Activated CD8-positive, alpha-beta T cell treated with anti-CD3 and anti-CD28 coated beads for 36 hours (primary cell): Measurements from ENCODE around the gene LYRM1. TPM values are rescaled to one million over a fixed set of nuclear protein-coding genes. Genes with fewer than 3 reads are reported as not detected.

ENCODE experiments used
- ATAC-seq: fragments of 200-7000 bp; cut with Tn5 transposase; one replicate; pipeline ENCODE4 v1.10.0; 2021; ENCODE audit warnings: mild to moderate bottlenecking, moderate library complexity
- CTCF ChIA-PET: fragments of 350-600 bp; sonication (Branson Sonifier 250); formaldehyde crosslinking; loops from one replicate; lab custom pipeline; 2021; ENCODE audit warnings: antibody characterized with exemption; lab: Charles Lee
- POLR2A ChIA-PET: fragments of 350-600 bp; sonication (Branson Sonifier 250); formaldehyde crosslinking; loops from one replicate; lab custom pipeline; 2021; ENCODE audit warnings: antibody characterized with exemption; lab: Charles Lee
- DNase-seq: peaks from one replicate; pipeline ENCODE4 v3.0.0-alpha.2; 2020
- H3K27ac Mint-ChIP-seq: one replicate; pipeline ENCODE4 v1.8.0; 2021; ENCODE audit warnings: mild to moderate bottlenecking, mixed read lengths
- H3K27me3 Mint-ChIP-seq: one replicate; pipeline ENCODE4 v1.8.0; 2021; ENCODE audit warnings: mixed read lengths
- H3K36me3 Mint-ChIP-seq: one replicate; pipeline ENCODE4 v1.8.0; 2021; ENCODE audit warnings: low read depth, mixed read lengths
- H3K4me1 Mint-ChIP-seq: one replicate; pipeline ENCODE4 v1.8.0; 2021; ENCODE audit warnings: low read depth, mixed read lengths
- H3K4me3 Mint-ChIP-seq: one replicate; pipeline ENCODE4 v1.8.0; 2021; ENCODE audit warnings: mild to moderate bottlenecking, moderate library complexity, mixed read lengths
- H3K9me3 Mint-ChIP-seq: one replicate; pipeline ENCODE4 v1.8.0; 2021; ENCODE audit warnings: mixed read lengths
- CTCF ChIP-seq: fragments of 200-600 bp; IDR thresholded peaks from one replicate; pipeline ENCODE4 v1.8.0; 2022; ENCODE audit warnings: antibody characterized with exemption, mild to moderate bottlenecking
- intact Hi-C: fragments of 100-400 bp; cut with micrococcal nuclease; formaldehyde crosslinking; loops from one replicate; pipeline ENCODE4 v1.10.0; 2022
- total RNA-seq, 2 experiments: library from RNA; stranded (reverse); gene quantifications; one replicate each; pipeline ENCODE4 v1.2.3, GENCODE V29; 2021

LYRM1 gene
- total RNA-seq, 2 experiments from 2014 or later, result 31.3 to 32.5 TPM

- H3K27ac Mint-ChIP-seq, result peak overlapping the region; percentile 73
- H3K36me3 Mint-ChIP-seq, result peaks cover 6% of the 10 kb centered on the region
- peaks cover 21% of the 10 kb centered on the region for H3K4me1 Mint-ChIP-seq
- no peak overlapping the region for H3K4me3 Mint-ChIP-seq
- POLR2A ChIA-PET, result interaction anchor here (0.9 to 1.2 kb wide), 2 partner anchors 34 to 37 kb away, joined by 3 read pairs; partner anchors contain the start of genes DCUN1D3 and LYRM1
- DNase-seq (peak; percentile 18), ATAC-seq (peak; percentile 58)
- H3K9me3 Mint-ChIP-seq, result no peaks in the 10 kb centered on the region
- intact Hi-C loops, result no loop called here
- TF ChIP-seq CTCF, result no peak
- CTCF ChIA-PET, result interaction anchor here (0.6 to 6.0 kb wide), 5 partner anchors 8 to 17 kb away, joined by 3 to 30 read pairs (median 3); no protein-coding TSS in a partner anchor
- no peaks in the 10 kb centered on the region for H3K27me3 Mint-ChIP-seq
Observed at GRCh38 chr16:20866145-20866772, 34.3 kb upstream of the LYRM1 start.

GRCh38 chr16:20866801-20867200 is 33.8 kb upstream of the LYRM1 start:
- Mint-ChIP-seq H3K36me3 (peaks cover 6% of the 10 kb centered on the region), H3K27ac (peak overlapping the region; percentile 73), H3K4me3 (no peak overlapping the region), H3K9me3 (no peaks in the 10 kb centered on the region), H3K4me1 (peaks cover 24% of the 10 kb centered on the region), H3K27me3 (no peaks in the 10 kb centered on the region)
- ChIA-PET POLR2A (interaction anchor here (0.9 kb wide), 1 partner anchor 36 kb away, joined by 3 read pairs; no protein-coding TSS in a partner anchor), CTCF (interaction anchor here (1.2 to 6.0 kb wide), 4 partner anchors 8 to 34 kb away, joined by 3 to 30 read pairs (median 5); partner anchors contain the start of gene LYRM1)
- DNase-seq (no peak), ATAC-seq (no peak)
- TF ChIP-seq CTCF, result no peak
- intact Hi-C loops, result no loop called here

DNA sequence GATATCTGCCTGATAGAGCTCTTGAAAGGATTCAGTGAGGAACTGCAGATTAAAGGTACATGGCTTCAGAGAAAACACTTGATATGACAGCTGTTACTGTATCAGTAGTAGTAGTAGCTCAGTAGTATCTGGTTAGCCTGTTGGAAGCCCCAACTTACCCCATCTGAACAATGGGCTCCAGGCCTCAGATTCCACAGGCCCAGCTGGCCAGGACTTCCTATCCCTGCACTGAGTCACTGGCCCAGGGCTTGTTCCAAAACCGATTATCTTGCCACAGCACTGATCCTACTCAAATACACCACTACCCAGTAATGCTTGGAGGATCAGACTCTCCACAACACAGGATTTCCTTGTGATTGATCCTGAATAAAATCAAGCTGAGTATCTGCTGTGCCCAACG is 33.0 kb upstream of the LYRM1 start:
- Mint-ChIP-seq H3K36me3 (peaks cover 4% of the 10 kb centered on the region), H3K4me3 (no peak overlapping the region), H3K4me1 (peaks cover 30% of the 10 kb centered on the region), H3K9me3 (no peaks in the 10 kb centered on the region), H3K27ac (peak overlapping the region; percentile 21), H3K27me3 (no peaks in the 10 kb centered on the region)
- DNase-seq (no peak), ATAC-seq (no peak)
- ChIA-PET POLR2A (no interaction called here), CTCF (interaction anchor here (1.2 to 6.0 kb wide), 3 partner anchors 11 to 33 kb away, joined by 3 to 30 read pairs (median 5); partner anchors contain the start of gene LYRM1)
- TF ChIP-seq CTCF, result no peak
- intact Hi-C loops, result no loop called here

DNA sequence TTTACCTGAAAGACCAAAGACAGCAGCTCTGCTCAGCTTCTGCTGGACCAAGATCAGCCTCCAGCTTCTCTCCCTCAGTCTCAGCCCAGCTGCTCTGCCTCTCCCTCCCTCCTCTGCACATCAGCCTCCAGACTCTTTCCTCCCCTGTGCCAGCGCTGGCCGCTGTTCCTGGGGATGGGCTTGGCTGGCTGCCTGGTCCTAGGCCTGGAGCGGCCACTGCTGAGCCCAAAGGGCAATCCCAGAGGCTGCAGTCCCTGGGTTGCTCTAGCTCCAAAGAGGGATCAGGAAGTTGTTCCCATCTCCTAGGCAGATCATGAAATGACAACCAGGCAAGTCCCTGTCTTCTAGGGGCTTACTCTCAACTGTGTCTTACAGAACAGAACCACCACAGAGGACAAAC is 31.7 kb upstream of the LYRM1 start:
- intact Hi-C loops, result no loop called here
- ChIA-PET POLR2A (interaction anchor here (0.6 kb wide), 1 partner anchor 63 kb away, joined by 3 read pairs; the partner anchor contains the start of genes ERI2 and REXO5), CTCF (interaction anchor here (6.0 kb wide), 1 partner anchor 19 kb away, joined by 30 read pairs; no protein-coding TSS in a partner anchor)
- Mint-ChIP-seq H3K36me3 (peaks cover 4% of the 10 kb centered on the region), H3K27ac (no peak overlapping the region), H3K4me1 (peaks cover 38% of the 10 kb centered on the region), H3K4me3 (no peak overlapping the region), H3K9me3 (no peaks in the 10 kb centered on the region), H3K27me3 (no peaks in the 10 kb centered on the region)
- no peak for DNase-seq
- TF ChIP-seq CTCF, result no peak
- no peak for ATAC-seq
